HCT116 (cell line): ENCODE results near the gene ARSI. TPM values are rescaled to one million over a fixed set of nuclear protein-coding genes. Genes with fewer than 3 reads are reported as not detected.

Experiments
- ATAC-seq: fragments of 200-7000 bp; cut with Tn5 transposase; 2 replicates; pipeline ENCODE4 v1.9.1; 2020; ENCODE audit warnings: mild to moderate bottlenecking, moderate library complexity
- BruUV-seq: library from RNA; stranded (reverse); fragments of 400-500 nt; replicated peaks from 2 replicates; lab custom pipeline; 2021; lab: Mats Ljungman, UMichigan
- CTCF ChIA-PET: fragments of 300-600 bp; sonication (Branson Sonifier 250); formaldehyde crosslinking; loops from one replicate; lab custom pipeline; 2021; ENCODE audit warnings: antibody characterized with exemption; lab: Charles Lee
- POLR2A ChIA-PET: fragments of 300-600, 350-600 bp; sonication (Branson Sonifier 250); formaldehyde crosslinking; loops from one replicate; lab custom pipeline; 2021; ENCODE audit warnings: antibody characterized with exemption; lab: Charles Lee
- RAD21 ChIA-PET, 2 experiments: fragments of 300-600 bp; sonication (Branson Sonifier 250); formaldehyde crosslinking; loops; one replicate each; lab custom pipeline; 2023; ENCODE audit warnings: low total read pairs in 2 of 2; ENCODE audit not compliant: uncharacterized antibody in 2 of 2, unreplicated experiment in 2 of 2, low non-redundant PET in 1 of 2; lab: Charles Lee
- DNase-seq: peaks from one replicate; pipeline ENCODE4 v3.0.0-alpha.2; 2010; ENCODE audit warnings: low read depth, low spot score
- H2AFZ ChIP-seq: fragments of 200-600 bp; shearing (Covaris generic), sonication (generic); 2 replicates; pipeline ENCODE4 v1.6.1; 2017; ENCODE audit warnings: low read depth, mixed run types, mixed read lengths, antibody characterized with exemption, low read length; ENCODE audit not compliant: poor library complexity, severe bottlenecking
- H3K27ac ChIP-seq: 2 replicates; pipeline ENCODE4 v1.5.1; 2012; ENCODE audit warnings: low read depth, low read length
- H3K27me3 ChIP-seq: fragments of 200-600 bp; sonication (generic); 2 replicates; pipeline ENCODE4 v1.6.1; 2016; ENCODE audit warnings: mixed run types, low read length, mixed read lengths; ENCODE audit not compliant: insufficient read depth
- H3K36me3 ChIP-seq, 2 experiments: fragments of 200-500 bp in 1 of 2; fragments of 200-600 bp in 1 of 2; sonication (Bioruptor generic) in 1 of 2; sonication (generic) in 1 of 2; 2 replicates each; pipeline versions ENCODE4 v1.5.1 to v1.6.1; 2014 to 2016; ENCODE audit warnings: low read length in 2 of 2, inconsistent platforms in 1 of 2, mixed read lengths in 1 of 2, mixed run types in 1 of 2; ENCODE audit not compliant: insufficient read depth in 2 of 2, control insufficient read depth in 1 of 2
- H3K4me1 ChIP-seq, 2 experiments: fragments of 200-600 bp in 1 of 2; sonication (generic) in 1 of 2; 2 replicates each; pipeline versions ENCODE4 v1.5.1 to v1.6.1; 2012 to 2017; ENCODE audit warnings: low read length in 2 of 2, inconsistent platforms in 1 of 2, mild to moderate bottlenecking in 1 of 2, mixed read lengths in 1 of 2, mixed run types in 1 of 2, moderate library complexity in 1 of 2; ENCODE audit not compliant: insufficient read depth in 2 of 2, control insufficient read depth in 1 of 2
- H3K4me2 ChIP-seq: fragments of 200-600 bp; sonication (generic); 2 replicates; pipeline ENCODE4 v1.6.1; 2017; ENCODE audit warnings: mixed run types, low read length, mixed read lengths
- H3K4me3 ChIP-seq, 2 experiments: fragments of 200-600 bp in 1 of 2; sonication (generic) in 1 of 2; replicated peaks in 1 of 2; 2 replicates each; pipeline ENCODE4 v1.5.1; 2011 to 2016; ENCODE audit warnings: low read length in 2 of 2, control low read depth in 1 of 2, low read depth in 1 of 2, mild to moderate bottlenecking in 1 of 2, mixed read lengths in 1 of 2, mixed run types in 1 of 2
- H3K79me2 ChIP-seq: fragments of 200-600 bp; sonication (generic); 2 replicates; pipeline ENCODE4 v1.6.1; 2017; ENCODE audit warnings: mild to moderate bottlenecking, mixed run types, low read length, moderate library complexity, mixed read lengths; ENCODE audit not compliant: insufficient read depth
- H3K9ac ChIP-seq: fragments of 200-600 bp; sonication (generic); 2 replicates; pipeline ENCODE4 v1.6.1; 2016; ENCODE audit warnings: low read length, mixed read lengths
- H3K9me2 ChIP-seq: fragments of 200-600 bp; sonication (generic), shearing (Covaris generic); 2 replicates; pipeline ENCODE4 v1.6.1; 2017; ENCODE audit warnings: mixed run types, mild to moderate bottlenecking, moderate library complexity; ENCODE audit not compliant: insufficient read depth
- H3K9me3 ChIP-seq, 2 experiments: fragments of 200-500 bp in 1 of 2; fragments of 200-600 bp in 1 of 2; sonication (Bioruptor generic) in 1 of 2; sonication (generic) in 1 of 2; 2 replicates each; pipeline ENCODE4 v1.6.1; 2014 to 2017; ENCODE audit warnings: low read length in 2 of 2, mixed read lengths in 2 of 2, inconsistent platforms in 1 of 2, low read depth in 1 of 2, mild to moderate bottlenecking in 1 of 2, mixed run types in 1 of 2, moderate library complexity in 1 of 2; ENCODE audit not compliant: control insufficient read depth in 1 of 2, insufficient read depth in 1 of 2
- H4K20me1 ChIP-seq: fragments of 200-600 bp; sonication (generic), shearing (Covaris generic); 2 replicates; pipeline ENCODE4 v1.6.1; 2017; ENCODE audit warnings: mixed run types, mild to moderate bottlenecking, moderate library complexity; ENCODE audit not compliant: insufficient read depth
- FOSL1 ChIP-seq: IDR thresholded peaks from 2 replicates; pipeline ENCODE4 v1.6.1; 2012; ENCODE audit warnings: low read depth
- POLR2A ChIP-seq: IDR thresholded peaks from 2 replicates; pipeline ENCODE4 v1.7.0; 2011; ENCODE audit warnings: borderline replicate concordance; ENCODE audit not compliant: insufficient read depth, insufficient read length; ENCODE audit errors: extremely low read depth
- SP1 ChIP-seq: IDR thresholded peaks from 2 replicates; pipeline ENCODE4 v1.6.1; 2012; ENCODE audit warnings: low read depth
- SRF ChIP-seq: IDR thresholded peaks from 2 replicates; pipeline ENCODE4 v1.6.1; 2012; ENCODE audit warnings: low read depth
- intact Hi-C: fragments of 100-400 bp; cut with micrococcal nuclease; formaldehyde crosslinking; loops from 2 replicates; pipeline ENCODE4 v1.10.0; 2022
- total RNA-seq: library from RNA; stranded (reverse); gene quantifications from one replicate; pipeline ENCODE4 v1.2.1, GENCODE V29; 2021; ENCODE audit not compliant: unreplicated experiment
- TF ChIP-seq, protein P1 (sequence below), 3 experiments: fragments of 200-600 bp in 1 of 3; sonication (generic) in 1 of 3; IDR thresholded peaks in 2 of 3; conservative IDR thresholded peaks in 1 of 3; 2 replicates each; pipeline ENCODE4 v1.5.1; 2012 to 2017; ENCODE audit warnings: low read depth in 2 of 3, low read length in 2 of 3, antibody characterized with exemption in 1 of 3, borderline replicate concordance in 1 of 3, control low read depth in 1 of 3, mild to moderate bottlenecking in 1 of 3, mixed read lengths in 1 of 3, mixed run types in 1 of 3, moderate library complexity in 1 of 3; ENCODE audit not compliant: insufficient read depth in 1 of 3

The ARSI gene
- total RNA-seq, 1 experiment from 2014 or later = 0.07 TPM

DNA sequence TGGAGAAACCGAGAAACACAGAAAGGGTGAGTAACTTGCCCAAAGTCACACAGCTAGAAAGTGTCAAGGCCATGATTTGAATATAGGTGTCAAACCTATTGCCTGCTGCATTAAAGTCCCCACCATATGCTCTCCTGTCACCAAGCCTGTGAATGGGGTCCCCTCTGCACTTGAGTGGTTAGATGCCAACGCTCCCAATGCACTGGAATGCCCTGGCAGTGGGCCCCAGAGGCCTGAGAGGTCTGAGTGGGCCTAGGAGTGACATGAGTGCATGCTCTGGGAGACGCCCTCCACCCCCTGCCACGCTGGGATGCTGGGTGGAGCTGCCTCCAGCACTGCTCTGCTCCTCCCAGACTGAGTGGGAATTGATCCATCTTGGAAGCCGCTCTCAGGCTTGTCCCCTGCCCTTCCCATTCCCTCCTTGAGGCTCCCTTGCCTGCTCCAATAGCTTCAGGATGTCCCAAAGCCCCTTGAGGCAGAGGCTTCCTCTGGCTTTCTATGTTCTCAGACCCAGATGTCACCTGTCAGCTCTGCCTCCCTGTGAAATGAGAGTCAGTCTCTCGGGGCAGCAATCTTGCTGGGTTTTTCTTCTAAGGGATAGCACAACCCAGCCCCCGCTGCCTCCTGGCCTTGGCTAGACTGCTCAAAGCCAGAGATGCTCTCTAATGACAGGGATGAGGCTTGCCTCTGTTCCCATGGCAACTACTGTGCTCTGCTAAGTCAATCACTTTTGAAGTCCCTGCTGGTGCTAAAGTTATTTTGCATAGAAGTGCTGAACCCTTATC is 6.6 kb upstream of the ARSI start:
- RAD21 ChIA-PET = no interaction called here
- Histone ChIP-seq H3K36me3 (no peaks in the 10 kb centered on the region), H2AFZ (no peak overlapping the region)
- POLR2A ChIA-PET = no interaction called here
- TF ChIP-seq, protein P1, sequence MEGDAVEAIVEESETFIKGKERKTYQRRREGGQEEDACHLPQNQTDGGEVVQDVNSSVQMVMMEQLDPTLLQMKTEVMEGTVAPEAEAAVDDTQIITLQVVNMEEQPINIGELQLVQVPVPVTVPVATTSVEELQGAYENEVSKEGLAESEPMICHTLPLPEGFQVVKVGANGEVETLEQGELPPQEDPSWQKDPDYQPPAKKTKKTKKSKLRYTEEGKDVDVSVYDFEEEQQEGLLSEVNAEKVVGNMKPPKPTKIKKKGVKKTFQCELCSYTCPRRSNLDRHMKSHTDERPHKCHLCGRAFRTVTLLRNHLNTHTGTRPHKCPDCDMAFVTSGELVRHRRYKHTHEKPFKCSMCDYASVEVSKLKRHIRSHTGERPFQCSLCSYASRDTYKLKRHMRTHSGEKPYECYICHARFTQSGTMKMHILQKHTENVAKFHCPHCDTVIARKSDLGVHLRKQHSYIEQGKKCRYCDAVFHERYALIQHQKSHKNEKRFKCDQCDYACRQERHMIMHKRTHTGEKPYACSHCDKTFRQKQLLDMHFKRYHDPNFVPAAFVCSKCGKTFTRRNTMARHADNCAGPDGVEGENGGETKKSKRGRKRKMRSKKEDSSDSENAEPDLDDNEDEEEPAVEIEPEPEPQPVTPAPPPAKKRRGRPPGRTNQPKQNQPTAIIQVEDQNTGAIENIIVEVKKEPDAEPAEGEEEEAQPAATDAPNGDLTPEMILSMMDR (IDR thresholded peaks at IDR 0.05 in 2 of 3, conservative IDR thresholded peaks at IDR 0.05 in 1 of 3; ENCODE audit: borderline replicate concordance in 1 of 3, insufficient read depth in 1 of 3, low read depth in 2 of 3, low read length in 2 of 3) = no peak
- TF ChIP-seq SP1 = no peak
- no peak for TF ChIP-seq POLR2A
- no peak for TF ChIP-seq SRF
- TF ChIP-seq FOSL1 = no peak
- TF ChIP-seq, all 23 proteins: peak for 0
- Histone ChIP-seq H3K9ac (no peak overlapping the region), H3K79me2 (no peaks in the 10 kb centered on the region), H3K4me1 (no peaks in the 10 kb centered on the region), H3K9me2 (no peaks in the 10 kb centered on the region), H3K4me3 (no peak overlapping the region), H3K9me3 (no peaks in the 10 kb centered on the region), H3K27ac (no peak overlapping the region), H3K4me2 (no peak overlapping the region), H4K20me1 (no peaks in the 10 kb centered on the region), H3K27me3 (no peaks in the 10 kb centered on the region)
- no peak for ATAC-seq
- intact Hi-C loops = no loop called here
- BruUV-seq = no TSS peak
- no peak for DNase-seq
- CTCF ChIA-PET = interaction anchor here (1.1 to 1.8 kb wide), 2 partner anchors 16 to 42 kb away, joined by 4 read pairs; no protein-coding TSS in a partner anchor
